CD4-positive, alpha-beta T cell treated with Interleukin-1 beta for 1 hour (primary cell): ENCODE measurements around the gene SEH1L.
"Not testable (repeated sequence)": the region's sequence is repeated elsewhere in the genome, so short reads cannot be mapped to it uniquely, and the experiment has no call there.

ENCODE experiments used
- DNase-seq, 2 donors: peaks; one replicate each; pipeline ENCODE4 v3.0.0-alpha.2; 2020 to 2022

The SEH1L gene

GRCh38 chr18:12947285-12948049, at the start of gene SEH1L:
Gene SEH1L, plus strand, starts transcription at chr18:12948011. Its CDS starts 111 bp downstream, at chr18:12948122.
- DNase-seq: peak; percentile 97 to 98

- DNase-seq: not testable (repeated sequence)
Observed at GRCh38 chr18:12901208-12901607, 46.6 kb upstream of the SEH1L start.

- peak; percentile 49 to 62 for DNase-seq
Observed at GRCh38 chr18:12904012-12904516, 43.7 kb upstream of the SEH1L start.

GRCh38 chr18:12906119-12906518, 41.7 kb upstream of the SEH1L start:
- DNase-seq: no peak

- DNase-seq: no peak
Observed at GRCh38 chr18:12906773-12907172, 41.0 kb upstream of the SEH1L start.

GRCh38 chr18:12907258-12907925, 40.4 kb upstream of the SEH1L start:
- no peak for DNase-seq

- no peak for DNase-seq
Observed at GRCh38 chr18:12908706-12909105, 39.1 kb upstream of the SEH1L start.

GRCh38 chr18:12911025-12911928, 36.5 kb upstream of the SEH1L start:
- DNase-seq: peak; percentile 48 to 55

GRCh38 chr18:12911929-12912703, 35.7 kb upstream of the SEH1L start:
- DNase-seq: no peak

- DNase-seq: peak; percentile 36 to 54
Observed at GRCh38 chr18:12921178-12921577, 26.6 kb upstream of the SEH1L start.

GRCh38 chr18:12922266-12922665, 25.5 kb upstream of the SEH1L start:
- no peak for DNase-seq

- DNase-seq: no peak
Observed at GRCh38 chr18:12924616-12925015, 23.2 kb upstream of the SEH1L start.

GRCh38 chr18:12928206-12928605, 19.6 kb upstream of the SEH1L start:
- no peak for DNase-seq

- no peak for DNase-seq
Observed at GRCh38 chr18:12928641-12929040, 19.2 kb upstream of the SEH1L start.

GRCh38 chr18:12929477-12930083, 18.2 kb upstream of the SEH1L start:
- peak; percentile 7 to 15 for DNase-seq

GRCh38 chr18:12930376-12930775, 17.4 kb upstream of the SEH1L start:
- DNase-seq: no peak

- DNase-seq: no peak
Observed at GRCh38 chr18:12930908-12931307, 16.9 kb upstream of the SEH1L start.

- no peak for DNase-seq
Observed at GRCh38 chr18:12933327-12933726, 14.5 kb upstream of the SEH1L start.

GRCh38 chr18:12934454-12935071, 13.2 kb upstream of the SEH1L start:
- DNase-seq: peak; percentile 79 to 81

GRCh38 chr18:12939162-12939561, 8.6 kb upstream of the SEH1L start:
- no peak for DNase-seq

GRCh38 chr18:12943215-12943614, 4.6 kb upstream of the SEH1L start:
- no peak for DNase-seq
